Smooth muscle cell of the coronary artery (primary cell): ENCODE measurements around the gene SEC14L2. TPM values are rescaled to one million over a fixed set of nuclear protein-coding genes. Genes with fewer than 3 reads are reported as not detected.

Experiments
- total RNA-seq: library from RNA; depleted of rRNA; stranded (reverse); fragments of >200 nt; gene quantifications from 2 replicates; pipeline ENCODE4 v1.2.3, GENCODE V29; 2014; ENCODE audit warnings: low replicate concordance

SEC14L2 gene
- total RNA-seq, result 3.9 and 33.7 TPM in 2 replicates

GRCh38 chr22:30396871-30397655 lies at the start of gene SEC14L2:
TSS of gene SEC14L2 (plus strand) at chr22:30397018. CDS start at chr22:30397117, 99 bp downstream.

GRCh38 chr22:30356449-30357235 lies 40.2 kb upstream of the SEC14L2 start, which contains the start of the genes CCDC157 and SF3A1:
TSS of gene CCDC157 (plus strand) at chr22:30357007. CDS start at chr22:30366001, 8,994 bp downstream.
TSS of gene SF3A1 (minus strand) at chr22:30356894. CDS start at chr22:30356792, 102 bp downstream.

GRCh38 chr22:30386960-30387827 lies 9.6 kb upstream of the SEC14L2 start, which contains the start of gene RNF215:
TSS of gene RNF215 (minus strand) at chr22:30387411. CDS start at chr22:30387313, 98 bp downstream.

GRCh38 chr22:30425616-30426387 lies 29.0 kb downstream of the SEC14L2 start, which contains the start of gene MTFP1:
TSS of gene MTFP1 (plus strand) at chr22:30425768. CDS start at chr22:30425880, 112 bp downstream.

GRCh38 chr22:30471616-30472318 lies 74.9 kb downstream of the SEC14L2 start, which contains the start of gene SEC14L3:
TSS of gene SEC14L3 (minus strand) at chr22:30472017. CDS start at chr22:30471958, 59 bp downstream.

Other genes with a start within 250 kb of the SEC14L2 start
- gene LIF, start 150.3 kb upstream of the SEC14L2 start, total RNA-seq, result 4.6 and 13.3 TPM in 2 replicates
- gene OSM, start 130.2 kb upstream of the SEC14L2 start, total RNA-seq, result not detected in 2 replicates
- 7.1 and 12.8 TPM in 2 replicates for gene CASTOR1, start 107.5 kb upstream of the SEC14L2 start, total RNA-seq
- gene TBC1D10A, start 70.1 kb upstream of the SEC14L2 start, total RNA-seq, result 6.9 and 11.8 TPM in 2 replicates
- gene SF3A1, start 40.1 kb upstream of the SEC14L2 start, total RNA-seq, result 17.4 and 20.6 TPM in 2 replicates
- 0.59 and 1.6 TPM in 2 replicates for gene CCDC157, start 40.0 kb upstream of the SEC14L2 start, total RNA-seq
- 18.3 and 27.5 TPM in 2 replicates for gene RNF215, start 9.6 kb upstream of the SEC14L2 start, total RNA-seq
- gene MTFP1, start 28.8 kb downstream of the SEC14L2 start, total RNA-seq, result 3.2 and 11.4 TPM in 2 replicates
- not detected in 2 replicates for gene SEC14L3, start 75.0 kb downstream of the SEC14L2 start, total RNA-seq
- gene SEC14L4, start 108.7 kb downstream of the SEC14L2 start, total RNA-seq, result 0.35 TPM in 1 of 2 replicates, not detected in the other
- 0.15 TPM in 1 of 2 replicates, not detected in the other for gene SEC14L6, start 149.7 kb downstream of the SEC14L2 start, total RNA-seq
- not detected in 2 replicates for gene GAL3ST1, start 177.6 kb downstream of the SEC14L2 start, total RNA-seq
- 99.5 and 152 TPM in 2 replicates for gene PES1, start 194.9 kb downstream of the SEC14L2 start, total RNA-seq
- gene TCN2, start 210.2 kb downstream of the SEC14L2 start, total RNA-seq, result 4.6 and 4.9 TPM in 2 replicates
- gene SLC35E4, start 238.8 kb downstream of the SEC14L2 start, total RNA-seq, result 5.7 and 7.7 TPM in 2 replicates